ENCODE data around the gene HARBI1.

Gene HARBI1

GRCh38 chr11:46564459-46564858 is 52.6 kb downstream of the HARBI1 start:
- Histone ChIP-seq H3K9me3 (ENCODE audit: control insufficient read depth, insufficient read depth, low read depth, low read length) (no peaks in the 10 kb centered on the region), H3K4me3 (ENCODE audit: low read depth, low read length) (no peak overlapping the region), H3K36me3 (ENCODE audit: control insufficient read depth, insufficient read depth, low read length) (no peaks in the 10 kb centered on the region), H3K27ac (ENCODE audit: low read depth, low read length) (no peak overlapping the region), H3K27me3 (ENCODE audit: control insufficient read depth, insufficient read depth, low read length) (no peaks in the 10 kb centered on the region), H3K9ac (ENCODE audit: low read length) (no peak overlapping the region), H3K4me1 (ENCODE audit: control insufficient read depth, insufficient read depth, low read length) (no peaks in the 10 kb centered on the region)

- H3K27me3 ChIP-seq (ENCODE audit: control insufficient read depth, insufficient read depth, low read length): no peaks in the 10 kb centered on the region
- no peak overlapping the region for H3K9ac ChIP-seq (ENCODE audit: low read length)
- H3K4me3 ChIP-seq (ENCODE audit: low read depth, low read length): no peak overlapping the region
- peaks cover 4% of the 10 kb centered on the region for H3K4me1 ChIP-seq (ENCODE audit: control insufficient read depth, insufficient read depth, low read length)
- no peaks in the 10 kb centered on the region for H3K36me3 ChIP-seq (ENCODE audit: control insufficient read depth, insufficient read depth, low read length)
- no peaks in the 10 kb centered on the region for H3K9me3 ChIP-seq (ENCODE audit: control insufficient read depth, insufficient read depth, low read depth, low read length)
- H3K27ac ChIP-seq (ENCODE audit: low read depth, low read length): no peak overlapping the region
Observed at GRCh38 chr11:46562527-46562926, 54.5 kb downstream of the HARBI1 start.

GRCh38 chr11:46560300-46560991 is 56.6 kb downstream of the HARBI1 start:
- Histone ChIP-seq H3K27me3 (ENCODE audit: control insufficient read depth, insufficient read depth, low read length) (no peaks in the 10 kb centered on the region), H3K27ac (ENCODE audit: low read depth, low read length) (no peak overlapping the region), H3K4me1 (ENCODE audit: control insufficient read depth, insufficient read depth, low read length) (peaks cover 9% of the 10 kb centered on the region), H3K9me3 (ENCODE audit: control insufficient read depth, insufficient read depth, low read depth, low read length) (no peaks in the 10 kb centered on the region), H3K9ac (ENCODE audit: low read length) (no peak overlapping the region), H3K4me3 (ENCODE audit: low read depth, low read length) (no peak overlapping the region), H3K36me3 (ENCODE audit: control insufficient read depth, insufficient read depth, low read length) (no peaks in the 10 kb centered on the region)

- no peak overlapping the region for H3K4me3 ChIP-seq (ENCODE audit: low read depth, low read length)
- no peaks in the 10 kb centered on the region for H3K36me3 ChIP-seq (ENCODE audit: control insufficient read depth, insufficient read depth, low read length)
- H3K4me1 ChIP-seq (ENCODE audit: control insufficient read depth, insufficient read depth, low read length): peaks cover 15% of the 10 kb centered on the region
- H3K9ac ChIP-seq (ENCODE audit: low read length): no peak overlapping the region
- no peaks in the 10 kb centered on the region for H3K27me3 ChIP-seq (ENCODE audit: control insufficient read depth, insufficient read depth, low read length)
- H3K9me3 ChIP-seq (ENCODE audit: control insufficient read depth, insufficient read depth, low read depth, low read length): no peaks in the 10 kb centered on the region
- no peak overlapping the region for H3K27ac ChIP-seq (ENCODE audit: low read depth, low read length)
Observed at GRCh38 chr11:46559815-46560214, 57.2 kb downstream of the HARBI1 start.

- Histone ChIP-seq H3K4me1 (ENCODE audit: control insufficient read depth, insufficient read depth, low read length) (peaks cover 30% of the 10 kb centered on the region), H3K9ac (ENCODE audit: low read length) (no peak overlapping the region), H3K4me3 (ENCODE audit: low read depth, low read length) (no peak overlapping the region), H3K27me3 (ENCODE audit: control insufficient read depth, insufficient read depth, low read length) (no peaks in the 10 kb centered on the region), H3K9me3 (ENCODE audit: control insufficient read depth, insufficient read depth, low read depth, low read length) (no peaks in the 10 kb centered on the region), H3K27ac (ENCODE audit: low read depth, low read length) (no peak overlapping the region), H3K36me3 (ENCODE audit: control insufficient read depth, insufficient read depth, low read length) (no peaks in the 10 kb centered on the region)
Observed at GRCh38 chr11:46557684-46558151, 59.3 kb downstream of the HARBI1 start.

GRCh38 chr11:46555267-46556054 is 61.6 kb downstream of the HARBI1 start:
- Histone ChIP-seq H3K4me1 (ENCODE audit: control insufficient read depth, insufficient read depth, low read length) (peaks cover 30% of the 10 kb centered on the region), H3K9ac (ENCODE audit: low read length) (no peak overlapping the region)

GRCh38 chr11:46554213-46555147 is 62.5 kb downstream of the HARBI1 start:
- Histone ChIP-seq H3K4me1 (ENCODE audit: control insufficient read depth, insufficient read depth, low read length) (peaks cover 30% of the 10 kb centered on the region), H3K27me3 (ENCODE audit: control insufficient read depth, insufficient read depth, low read length) (no peaks in the 10 kb centered on the region), H3K36me3 (ENCODE audit: control insufficient read depth, insufficient read depth, low read length) (no peaks in the 10 kb centered on the region), H3K9ac (ENCODE audit: low read length) (no peak overlapping the region), H3K9me3 (ENCODE audit: control insufficient read depth, insufficient read depth, low read depth, low read length) (no peaks in the 10 kb centered on the region), H3K27ac (ENCODE audit: low read depth, low read length) (peak overlapping the region; percentile 49; the same call in 1 of the 2 replicates), H3K4me3 (ENCODE audit: low read depth, low read length) (no peak overlapping the region)

More at GRCh38 chr11:46555267-46556054, 61.6 kb downstream of the HARBI1 start:
- Histone ChIP-seq H3K27me3 (ENCODE audit: control insufficient read depth, insufficient read depth, low read length) (no peaks in the 10 kb centered on the region), H3K36me3 (ENCODE audit: control insufficient read depth, insufficient read depth, low read length) (no peaks in the 10 kb centered on the region), H3K4me3 (ENCODE audit: low read depth, low read length) (no peak overlapping the region), H3K27ac (ENCODE audit: low read depth, low read length) (peak overlapping the region; percentile 49; the same call in 1 of the 2 replicates), H3K9me3 (ENCODE audit: control insufficient read depth, insufficient read depth, low read depth, low read length) (no peaks in the 10 kb centered on the region)

GRCh38 chr11:46553814-46554212 is 63.2 kb downstream of the HARBI1 start:
- peaks cover 30% of the 10 kb centered on the region for H3K4me1 ChIP-seq (ENCODE audit: control insufficient read depth, insufficient read depth, low read length)
- no peaks in the 10 kb centered on the region for H3K27me3 ChIP-seq (ENCODE audit: control insufficient read depth, insufficient read depth, low read length)
- H3K36me3 ChIP-seq (ENCODE audit: control insufficient read depth, insufficient read depth, low read length): no peaks in the 10 kb centered on the region
- H3K27ac ChIP-seq (ENCODE audit: low read depth, low read length): peak overlapping the region; percentile 49; the same call in 1 of the 2 replicates
- no peak overlapping the region for H3K9ac ChIP-seq (ENCODE audit: low read length)
- no peak overlapping the region for H3K4me3 ChIP-seq (ENCODE audit: low read depth, low read length)
- H3K9me3 ChIP-seq (ENCODE audit: control insufficient read depth, insufficient read depth, low read depth, low read length): no peaks in the 10 kb centered on the region
